ENCODE data around the gene TMEM178B.

Gene TMEM178B

GRCh38 chr7:141417506-141417905 lies 343.6 kb downstream of the TMEM178B start:
- Histone ChIP-seq H3K27ac (replicated peaks) (no peak overlapping the region), H3K4me3 (replicated peaks; ENCODE audit: insufficient read depth, low read length) (no peak overlapping the region), H3K27me3 (ENCODE audit: insufficient read depth, poor library complexity, severe bottlenecking) (peaks cover 7% of the 10 kb centered on the region)
- no peak for DNase-seq (ENCODE audit: low read depth in 1 of 2, low spot score in 1 of 2)
- TF ChIP-seq CTCF (IDR thresholded peaks at IDR 0.05; ENCODE audit: insufficient read depth, low read length) = no peak

GRCh38 chr7:141418066-141418465 lies 344.2 kb downstream of the TMEM178B start:
- peaks cover 7% of the 10 kb centered on the region for H3K27me3 ChIP-seq (ENCODE audit: insufficient read depth, poor library complexity, severe bottlenecking)
- DNase-seq (ENCODE audit: low read depth in 1 of 2, low spot score in 1 of 2) = no peak
- H3K4me3 ChIP-seq (replicated peaks; ENCODE audit: insufficient read depth, low read length) = no peak overlapping the region
- H3K27ac ChIP-seq (replicated peaks) = no peak overlapping the region
- TF ChIP-seq CTCF (IDR thresholded peaks at IDR 0.05; ENCODE audit: insufficient read depth, low read length) = no peak
- no peak for TF ChIP-seq SPI1 (IDR thresholded peaks at IDR 0.05; ENCODE audit: borderline replicate concordance, low read depth)
- TF ChIP-seq REST (IDR thresholded peaks at IDR 0.05; ENCODE audit: insufficient replicate concordance, low read depth) = no peak
- TF ChIP-seq GABPA (IDR thresholded peaks at IDR 0.05; ENCODE audit: low read depth) = no peak
- no peak for TF ChIP-seq POLR2AphosphoS5 (IDR thresholded peaks at IDR 0.05; ENCODE audit: low read depth)

- H3K4me3 ChIP-seq (replicated peaks; ENCODE audit: insufficient read depth, low read length) = no peak overlapping the region
- no peak for DNase-seq (ENCODE audit: low read depth in 1 of 2, low spot score in 1 of 2)
- peaks cover 7% of the 10 kb centered on the region for H3K27me3 ChIP-seq (ENCODE audit: insufficient read depth, poor library complexity, severe bottlenecking)
- TF ChIP-seq POLR2AphosphoS5 (IDR thresholded peaks at IDR 0.05; ENCODE audit: low read depth) (no peak), GABPA (IDR thresholded peaks at IDR 0.05; ENCODE audit: low read depth) (no peak), SPI1 (IDR thresholded peaks at IDR 0.05; ENCODE audit: borderline replicate concordance, low read depth) (no peak)
- no peak overlapping the region for H3K27ac ChIP-seq (replicated peaks)
Measured at GRCh38 chr7:141421306-141421705, 347.4 kb downstream of the TMEM178B start.

- TF ChIP-seq REST (IDR thresholded peaks at IDR 0.05; ENCODE audit: insufficient replicate concordance, low read depth) (no peak), CTCF (IDR thresholded peaks at IDR 0.05; ENCODE audit: insufficient read depth, low read length) (no peak), SPI1 (IDR thresholded peaks at IDR 0.05; ENCODE audit: borderline replicate concordance, low read depth) (no peak), GABPA (IDR thresholded peaks at IDR 0.05; ENCODE audit: low read depth) (no peak), POLR2AphosphoS5 (IDR thresholded peaks at IDR 0.05; ENCODE audit: low read depth) (no peak)
- no peak for DNase-seq (ENCODE audit: low read depth in 1 of 2, low spot score in 1 of 2)
- no peaks in the 10 kb centered on the region for H3K27me3 ChIP-seq (ENCODE audit: insufficient read depth, poor library complexity, severe bottlenecking)
- no peak overlapping the region for H3K4me3 ChIP-seq (replicated peaks; ENCODE audit: insufficient read depth, low read length)
- no peak overlapping the region for H3K27ac ChIP-seq (replicated peaks)
Measured at GRCh38 chr7:141427134-141427533, 353.3 kb downstream of the TMEM178B start.
